GM15510 (cell line): ENCODE results near the gene NT5DC4.

Experiments
- POLR2A ChIP-seq: IDR thresholded peaks from 3 replicates; pipeline ENCODE4 v1.6.1; 2011; ENCODE audit warnings: borderline replicate concordance; ENCODE audit not compliant: insufficient read length; ENCODE audit errors: extremely low read depth

The NT5DC4 gene

GRCh38 chr2:112751451-112752197 lies 30.8 kb downstream of the NT5DC4 start:
- TF ChIP-seq POLR2A = no peak

- TF ChIP-seq POLR2A = no peak
Measured at GRCh38 chr2:112752667-112753066, 31.8 kb downstream of the NT5DC4 start.

- TF ChIP-seq POLR2A = no peak
Measured at GRCh38 chr2:112754564-112754963, 33.7 kb downstream of the NT5DC4 start.

GRCh38 chr2:112755444-112755843 lies 34.6 kb downstream of the NT5DC4 start:
- TF ChIP-seq POLR2A = no peak

GRCh38 chr2:112756207-112756606 lies 35.4 kb downstream of the NT5DC4 start:
- no peak for TF ChIP-seq POLR2A

- TF ChIP-seq POLR2A = no peak
Measured at GRCh38 chr2:112757265-112757664, 36.4 kb downstream of the NT5DC4 start.

- TF ChIP-seq POLR2A = no peak
Measured at GRCh38 chr2:112758711-112759110, 37.9 kb downstream of the NT5DC4 start.

GRCh38 chr2:112760149-112760548 lies 39.3 kb downstream of the NT5DC4 start:
- TF ChIP-seq POLR2A = no peak

- no peak for TF ChIP-seq POLR2A
Measured at GRCh38 chr2:112762276-112762675, 41.5 kb downstream of the NT5DC4 start.

- peak; percentile 54 for TF ChIP-seq POLR2A
Measured at GRCh38 chr2:112764071-112765044, 43.5 kb downstream of the NT5DC4 start, which contains the start of gene CKAP2L. CKAP2L (minus strand) TSS chr2:112764609; CDS start chr2:112764598, 11 bp downstream.

- no peak for TF ChIP-seq POLR2A
Measured at GRCh38 chr2:112765251-112765650, 44.4 kb downstream of the NT5DC4 start.

- no peak for TF ChIP-seq POLR2A
Measured at GRCh38 chr2:112767693-112768330, 47.0 kb downstream of the NT5DC4 start.

GRCh38 chr2:112768432-112768831 lies 47.6 kb downstream of the NT5DC4 start:
- no peak for TF ChIP-seq POLR2A

GRCh38 chr2:112772322-112772721 lies 51.5 kb downstream of the NT5DC4 start:
- TF ChIP-seq POLR2A = no peak
